Rectal smooth muscle tissue (tissue), 1 donor: Measurements from ENCODE around the gene PBX3.

Experiments
- H3K27ac ChIP-seq: one replicate; pipeline ENCODE4 v1.7.0; 2013; ENCODE audit warnings: low read depth, low read length, inconsistent platforms
- H3K27me3 ChIP-seq: one replicate; pipeline ENCODE4 v1.7.0; 2013; ENCODE audit warnings: low read length; ENCODE audit not compliant: control insufficient read depth, insufficient read depth
- H3K36me3 ChIP-seq: one replicate; pipeline ENCODE4 v1.7.0; 2013; ENCODE audit warnings: low read length; ENCODE audit not compliant: control insufficient read depth, insufficient read depth
- H3K4me1 ChIP-seq: one replicate; pipeline ENCODE4 v1.7.0; 2013; ENCODE audit warnings: low read length; ENCODE audit not compliant: control insufficient read depth, insufficient read depth
- H3K4me3 ChIP-seq: one replicate; pipeline ENCODE4 v1.7.0; 2013; ENCODE audit warnings: low read length
- H3K9ac ChIP-seq: one replicate; pipeline ENCODE4 v1.7.0; 2013; ENCODE audit warnings: low read length

PBX3 gene

GRCh38 chr9:125889476-125890419 lies 142.6 kb downstream of the PBX3 start:
- H3K9ac ChIP-seq: no peak overlapping the region
- H3K36me3 ChIP-seq: no peaks in the 10 kb centered on the region
- H3K4me1 ChIP-seq: peaks cover 36% of the 10 kb centered on the region
- no peaks in the 10 kb centered on the region for H3K27me3 ChIP-seq
- peak overlapping the region; percentile 72 for H3K27ac ChIP-seq
- peak overlapping the region; percentile 63 for H3K4me3 ChIP-seq

DNA sequence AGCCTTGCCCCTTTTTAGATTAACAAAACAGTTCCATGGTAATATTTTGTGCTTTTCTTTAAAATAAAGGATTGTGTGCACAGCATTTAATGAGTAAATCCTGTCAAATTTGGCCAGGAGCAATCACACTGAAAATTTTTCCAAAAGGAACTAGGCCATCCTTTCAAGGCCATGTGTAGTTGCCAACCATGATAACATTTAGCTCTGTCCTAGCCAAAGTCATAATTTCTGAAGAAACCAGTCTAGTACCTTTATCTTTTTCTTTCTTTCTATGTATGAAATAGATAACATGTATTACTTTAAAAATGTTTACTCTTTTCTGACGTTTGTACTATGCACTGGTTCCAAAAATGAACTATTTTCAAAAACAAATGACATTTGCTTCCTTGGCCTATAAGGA lies 143.7 kb downstream of the PBX3 start:
- H3K4me1 ChIP-seq: peaks cover 30% of the 10 kb centered on the region
- H3K9ac ChIP-seq: no peak overlapping the region
- no peak overlapping the region for H3K4me3 ChIP-seq
- peak overlapping the region; percentile 65 for H3K27ac ChIP-seq
- H3K27me3 ChIP-seq: no peaks in the 10 kb centered on the region
- H3K36me3 ChIP-seq: no peaks in the 10 kb centered on the region

GRCh38 chr9:125893277-125893676 lies 146.1 kb downstream of the PBX3 start:
- no peak overlapping the region for H3K4me3 ChIP-seq
- no peak overlapping the region for H3K9ac ChIP-seq
- H3K4me1 ChIP-seq: peaks cover 24% of the 10 kb centered on the region
- H3K27ac ChIP-seq: no peak overlapping the region
- H3K27me3 ChIP-seq: no peaks in the 10 kb centered on the region
- H3K36me3 ChIP-seq: no peaks in the 10 kb centered on the region

- Histone ChIP-seq H3K4me1 (peaks cover 24% of the 10 kb centered on the region), H3K27me3 (no peaks in the 10 kb centered on the region), H3K4me3 (no peak overlapping the region), H3K36me3 (no peaks in the 10 kb centered on the region), H3K9ac (no peak overlapping the region), H3K27ac (no peak overlapping the region)
Observed at GRCh38 chr9:125894566-125894965, 147.4 kb downstream of the PBX3 start.

DNA sequence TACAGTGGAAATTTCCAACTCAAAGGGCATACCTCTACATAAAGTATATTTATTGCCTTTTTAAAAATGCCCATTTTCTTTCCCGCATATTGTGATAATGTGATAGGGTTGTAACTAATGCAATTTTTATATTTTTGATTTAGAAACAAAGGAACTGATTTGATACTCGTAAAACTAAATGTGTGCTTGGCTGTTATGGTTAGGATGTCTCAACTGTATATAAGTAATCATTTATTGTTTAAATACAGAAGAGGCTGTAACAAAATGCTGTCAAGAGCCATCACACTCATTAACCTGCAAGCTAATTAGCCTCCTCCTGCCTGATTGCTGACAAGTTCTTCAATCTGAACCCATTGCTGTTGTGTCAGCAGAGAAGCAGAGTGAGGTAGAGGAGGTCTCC lies 149.2 kb downstream of the PBX3 start:
- Histone ChIP-seq H3K36me3 (no peaks in the 10 kb centered on the region), H3K27me3 (no peaks in the 10 kb centered on the region), H3K27ac (no peak overlapping the region)

DNA sequence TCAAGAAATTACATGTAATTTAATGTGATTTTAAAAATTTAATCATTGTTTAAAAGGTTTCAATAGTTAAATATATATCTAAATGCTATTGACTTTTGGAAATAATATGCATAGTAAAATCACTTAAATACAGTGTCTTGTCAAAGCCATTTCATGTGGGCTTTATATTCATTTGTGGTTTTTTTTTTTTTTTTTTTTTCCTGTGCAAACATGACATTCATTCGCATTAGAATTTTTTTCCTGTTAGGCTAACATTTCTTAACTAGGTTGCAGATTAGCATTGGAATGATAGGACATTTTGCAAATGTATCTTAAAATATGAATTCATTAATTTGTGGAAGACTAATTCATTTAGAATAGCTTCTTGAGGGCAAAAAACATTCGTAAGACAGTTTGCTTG lies 149.8 kb downstream of the PBX3 start:
- Histone ChIP-seq H3K4me3 (no peak overlapping the region), H3K27me3 (no peaks in the 10 kb centered on the region), H3K4me1 (peaks cover 15% of the 10 kb centered on the region), H3K9ac (no peak overlapping the region), H3K36me3 (no peaks in the 10 kb centered on the region), H3K27ac (no peak overlapping the region)

More for the DNA sequence above, 149.2 kb downstream of the PBX3 start:
- no peak overlapping the region for H3K4me3 ChIP-seq
- no peak overlapping the region for H3K9ac ChIP-seq
- H3K4me1 ChIP-seq: peaks cover 15% of the 10 kb centered on the region

GRCh38 chr9:125897481-125897880 lies 150.3 kb downstream of the PBX3 start:
- H3K4me1 ChIP-seq: peaks cover 15% of the 10 kb centered on the region
- no peaks in the 10 kb centered on the region for H3K27me3 ChIP-seq
- H3K9ac ChIP-seq: no peak overlapping the region
- H3K36me3 ChIP-seq: no peaks in the 10 kb centered on the region
- H3K4me3 ChIP-seq: no peak overlapping the region
- H3K27ac ChIP-seq: no peak overlapping the region

GRCh38 chr9:125902214-125902613 lies 155.0 kb downstream of the PBX3 start:
- Histone ChIP-seq H3K4me1 (peaks cover 14% of the 10 kb centered on the region), H3K9ac (no peak overlapping the region), H3K36me3 (no peaks in the 10 kb centered on the region), H3K4me3 (no peak overlapping the region), H3K27ac (no peak overlapping the region), H3K27me3 (no peaks in the 10 kb centered on the region)

DNA sequence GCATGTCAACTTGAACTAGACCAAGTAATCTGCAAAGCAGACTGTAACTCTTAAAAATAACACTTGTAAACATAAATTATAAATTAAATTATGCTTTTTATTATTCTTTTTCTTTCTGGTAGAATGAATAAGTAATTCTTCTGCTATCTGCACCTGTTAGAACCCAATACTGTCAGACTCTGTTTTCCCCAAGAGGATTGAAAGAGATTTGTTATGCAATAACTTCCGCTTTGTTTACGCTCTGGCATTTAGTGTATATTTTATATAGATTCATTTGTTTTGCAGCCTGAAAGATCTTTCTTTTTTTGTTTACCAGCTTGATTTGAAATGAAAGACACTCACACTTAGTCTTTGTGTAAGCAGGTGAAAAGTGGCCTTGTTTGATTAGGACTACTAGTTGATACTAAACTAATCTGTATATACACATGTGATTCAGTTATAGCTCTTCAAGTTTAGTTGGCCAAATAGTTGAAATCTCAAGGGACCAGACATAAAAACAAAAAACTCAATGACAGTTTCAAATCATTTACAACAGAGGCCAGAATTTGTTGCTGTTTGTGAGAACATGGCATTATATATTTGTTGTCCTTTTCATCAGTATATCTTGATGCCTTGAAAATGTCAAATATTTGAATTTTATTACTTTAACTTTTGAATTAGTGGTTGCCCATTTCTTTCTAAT lies 155.8 kb downstream of the PBX3 start:
- H3K4me3 ChIP-seq: no peak overlapping the region
- H3K4me1 ChIP-seq: peaks cover 14% of the 10 kb centered on the region
- H3K27ac ChIP-seq: no peak overlapping the region
- H3K36me3 ChIP-seq: no peaks in the 10 kb centered on the region
- H3K9ac ChIP-seq: no peak overlapping the region
- no peaks in the 10 kb centered on the region for H3K27me3 ChIP-seq

GRCh38 chr9:125904155-125904851 lies 157.1 kb downstream of the PBX3 start:
- Histone ChIP-seq H3K4me3 (no peak overlapping the region), H3K4me1 (peaks cover 18% of the 10 kb centered on the region), H3K36me3 (no peaks in the 10 kb centered on the region), H3K27me3 (no peaks in the 10 kb centered on the region), H3K9ac (no peak overlapping the region), H3K27ac (no peak overlapping the region)

GRCh38 chr9:125906144-125906543 lies 159.0 kb downstream of the PBX3 start:
- peaks cover 24% of the 10 kb centered on the region for H3K4me1 ChIP-seq
- no peaks in the 10 kb centered on the region for H3K36me3 ChIP-seq
- no peak overlapping the region for H3K27ac ChIP-seq
- H3K4me3 ChIP-seq: no peak overlapping the region
- no peaks in the 10 kb centered on the region for H3K27me3 ChIP-seq
- H3K9ac ChIP-seq: no peak overlapping the region

DNA sequence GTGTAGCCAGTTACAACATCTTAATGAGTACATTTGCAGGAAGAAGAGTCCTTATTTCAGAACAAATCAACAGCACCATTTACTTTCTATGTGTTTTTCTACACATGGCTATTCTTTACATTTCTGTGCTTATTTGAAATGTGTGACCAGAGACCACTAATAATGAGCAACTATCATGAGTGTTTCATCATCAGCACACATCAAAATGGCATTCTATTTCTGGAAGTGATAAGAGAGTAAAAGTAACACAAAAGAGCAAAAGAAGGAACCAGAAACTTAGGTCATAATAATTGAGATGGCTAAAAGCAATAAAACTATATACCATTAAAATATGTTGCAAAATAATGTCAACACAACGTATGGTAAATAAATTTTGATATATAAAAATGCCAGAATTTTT lies 159.7 kb downstream of the PBX3 start:
- no peak overlapping the region for H3K9ac ChIP-seq
- H3K27ac ChIP-seq: no peak overlapping the region
- no peaks in the 10 kb centered on the region for H3K27me3 ChIP-seq
- H3K4me1 ChIP-seq: peaks cover 24% of the 10 kb centered on the region
- no peaks in the 10 kb centered on the region for H3K36me3 ChIP-seq
- no peak overlapping the region for H3K4me3 ChIP-seq
